Transverse colon (tissue), 4 donors: ENCODE results near the gene RAPGEF4. TPM values are rescaled to one million over a fixed set of nuclear protein-coding genes. Genes with fewer than 3 reads are reported as not detected.

Experiments
- DNase-seq: peaks from one replicate; pipeline ENCODE4 v3.0.0-alpha.2; 2019
- H3K27ac ChIP-seq, 4 donors: fragments of 200-600 bp; sonication (generic); 2 replicates each; pipeline ENCODE4 v1.5.1; 2016 to 2018; ENCODE audit warnings: inconsistent platforms in 4 of 4
- H3K27me3 ChIP-seq: fragments of 200-600 bp; sonication (generic); 2 replicates; pipeline ENCODE4 v1.5.1; 2017; ENCODE audit warnings: inconsistent platforms
- H3K36me3 ChIP-seq, 4 donors: fragments of 200-600 bp; sonication (generic); 2 replicates each; pipeline ENCODE4 v1.5.1; 2017 to 2019; ENCODE audit warnings: inconsistent platforms in 4 of 4
- H3K4me1 ChIP-seq, 4 donors: fragments of 200-600 bp; sonication (generic); 2 replicates each; pipeline ENCODE4 v1.5.1; 2017 to 2020; ENCODE audit warnings: inconsistent platforms in 4 of 4
- H3K4me3 ChIP-seq, 4 donors: fragments of 200-600 bp; sonication (generic); 1 replicate in 1 of 4; 2 replicates in 3 of 4; pipeline versions ENCODE4 v1.5.1 to v1.6.1; 2017 to 2019; ENCODE audit warnings: inconsistent platforms in 4 of 4
- H3K9me3 ChIP-seq, 2 donors: fragments of 200-600 bp; sonication (generic); 2 replicates each; pipeline ENCODE4 v1.5.1; 2017 to 2019; ENCODE audit warnings: inconsistent platforms in 2 of 2
- CTCF ChIP-seq, 5 experiments: fragments of 200-600 bp in 3 of 5; fragments of 450-650 bp in 2 of 5; sonication (generic) in 3 of 5; IDR thresholded peaks; 1 replicate in 2 of 5; 2 replicates in 3 of 5; pipeline ENCODE4 v1.5.1; 2016 to 2017; ENCODE audit warnings: antibody characterized with exemption in 5 of 5, inconsistent platforms in 3 of 5, mild to moderate bottlenecking in 2 of 5, moderate library complexity in 1 of 5
- EP300 ChIP-seq: sonication (generic); formaldehyde crosslinking; IDR thresholded peaks from one replicate; pipeline ENCODE4 v1.6.1; 2017; ENCODE audit warnings: antibody characterized with exemption, low read depth
- POLR2A ChIP-seq: fragments of 450-650 bp; IDR thresholded peaks from one replicate; pipeline ENCODE4 v1.6.1; 2016; ENCODE audit warnings: antibody characterized with exemption, mild to moderate bottlenecking, moderate library complexity
- POLR2AphosphoS5 ChIP-seq, 3 donors: sonication (generic); formaldehyde crosslinking; IDR thresholded peaks; one replicate each; pipeline ENCODE4 v1.6.1; 2016; ENCODE audit warnings: antibody characterized with exemption in 3 of 3
- WGBS, 2 donors: methylation state at CpG; one replicate each; pipeline ENCODE4 v1.1.5; 2018; ENCODE audit warnings: low coverage in 1 of 2; 5-methylcytosine and 5-hydroxymethylcytosine counted together
- in situ Hi-C, 4 donors: fragments of 200-750 bp; cut with MboI; loops; one replicate each; pipeline versions ENCODE4 v1.15.0 to v1.15.1; 2017; ENCODE audit warnings: low sequenced_read_pairs in 3 of 4, low pct_ligation_motif_present in 1 of 4, low pct_unique_long_range_greater_than_20kb in 1 of 4
- intact Hi-C: fragments of 100-400 bp; cut with DNase I; formaldehyde crosslinking; loops from one replicate; pipeline ENCODE4 v1.15.1; 2023; ENCODE audit warnings: low total_unique reads
- total RNA-seq, 4 donors: library from RNA; depleted of rRNA; stranded (reverse); fragments of >200 nt; gene quantifications; one replicate each; pipeline ENCODE4 v1.1.0, GENCODE V29; 2016

The RAPGEF4 gene
- total RNA-seq, 4 donors from 2014 or later: 1.4 to 12.3 (median 2.2) TPM; not detected in 1

GRCh38 chr2:172846551-172846950 lies 110.9 kb downstream of the RAPGEF4 start:
- intact Hi-C loops: no loop called here
- in situ Hi-C loops: no loop called here
- no peaks in the 10 kb centered on the region for H3K27me3 ChIP-seq

GRCh38 chr2:172847188-172847587 lies 111.5 kb downstream of the RAPGEF4 start:
- intact Hi-C loops: no loop called here
- TF ChIP-seq POLR2A (no peak), POLR2AphosphoS5 (IDR thresholded peaks at IDR 0.05) (no peak), EP300 (no peak), CTCF (IDR thresholded peaks at IDR 0.05) (no peak)

More at GRCh38 chr2:172846551-172846950, 110.9 kb downstream of the RAPGEF4 start:
- DNase-seq: no peak
- Histone ChIP-seq H3K4me3 (no peak overlapping the region), H3K9me3 (no peaks in the 10 kb centered on the region), H3K27ac (no peak overlapping the region), H3K4me1 (no peaks in the 10 kb centered on the region), H3K36me3 (no peaks in the 10 kb centered on the region)
- TF ChIP-seq EP300 (no peak), POLR2A (no peak), POLR2AphosphoS5 (IDR thresholded peaks at IDR 0.05) (no peak), CTCF (IDR thresholded peaks at IDR 0.05) (no peak)
- 83 to 88% methylated on average over 1 to 5 of the region's 5 CpGs for WGBS, 2 donors

GRCh38 chr2:172848519-172848918 lies 112.9 kb downstream of the RAPGEF4 start:
- H3K4me3 ChIP-seq: no peak overlapping the region
- intact Hi-C loops (no loop called here), in situ Hi-C loops (no loop called here)
- DNase-seq: no peak
- H3K27ac ChIP-seq: no peak overlapping the region
- no peaks in the 10 kb centered on the region for H3K36me3 ChIP-seq
- 50% methylated on average over 1 to 2 of the region's 2 CpGs for whole genome bisulfite sequencing, 2 donors
- H3K27me3 ChIP-seq: no peaks in the 10 kb centered on the region
- TF ChIP-seq POLR2AphosphoS5 (IDR thresholded peaks at IDR 0.05) (no peak), POLR2A (no peak), EP300 (no peak), CTCF (IDR thresholded peaks at IDR 0.05) (no peak)
- no peaks in the 10 kb centered on the region for H3K4me1 ChIP-seq
- H3K9me3 ChIP-seq: no peaks in the 10 kb centered on the region

More at GRCh38 chr2:172847188-172847587, 111.5 kb downstream of the RAPGEF4 start:
- no peak for DNase-seq
- Histone ChIP-seq H3K27me3 (no peaks in the 10 kb centered on the region), H3K4me3 (no peak overlapping the region), H3K36me3 (no peaks in the 10 kb centered on the region), H3K27ac (no peak overlapping the region), H3K4me1 (no peaks in the 10 kb centered on the region), H3K9me3 (no peaks in the 10 kb centered on the region)
- in situ Hi-C loops: no loop called here
- 85 to 87% methylated on average over 4 to 5 of the region's 5 CpGs for WGBS, 2 donors

- WGBS, 2 donors: 79 to 80% methylated on average over 3 to 4 of the region's 4 CpGs
- peaks cover 0 to 3% of the 10 kb centered on the region in 2 donors for H3K9me3 ChIP-seq
- H3K4me1 ChIP-seq: no peaks in the 10 kb centered on the region
- intact Hi-C loops (no loop called here), in situ Hi-C loops (no loop called here)
- no peak for DNase-seq
- H3K27ac ChIP-seq: no peak overlapping the region
- no peak overlapping the region for H3K4me3 ChIP-seq
- no peaks in the 10 kb centered on the region for H3K27me3 ChIP-seq
- H3K36me3 ChIP-seq: no peaks in the 10 kb centered on the region
- TF ChIP-seq POLR2AphosphoS5 (IDR thresholded peaks at IDR 0.05) (no peak), POLR2A (no peak), CTCF (IDR thresholded peaks at IDR 0.05) (no peak), EP300 (no peak)
These were observed 114.0 kb downstream of the RAPGEF4 start for GRCh38 chr2:172849519-172850217.
